HFFc6 (cell line): ENCODE measurements around the gene PLPP3. TPM values are rescaled to one million over a fixed set of nuclear protein-coding genes. Genes with fewer than 3 reads are reported as not detected.

Experiments
- DNase-seq: peaks from one replicate; pipeline ENCODE4 v3.0.0-alpha.2; 2018
- H3K27ac Mint-ChIP-seq: 2 replicates; pipeline ENCODE4 v1.8.0; 2020; ENCODE audit warnings: mild to moderate bottlenecking, mixed read lengths
- H3K27me3 Mint-ChIP-seq: 2 replicates; pipeline ENCODE4 v1.8.0; 2021; ENCODE audit warnings: mild to moderate bottlenecking, moderate library complexity, mixed read lengths; ENCODE audit not compliant: insufficient read depth
- H3K36me3 Mint-ChIP-seq: 2 replicates; pipeline ENCODE4 v1.8.0; 2021; ENCODE audit warnings: low read depth, mixed read lengths
- H3K4me1 Mint-ChIP-seq: 2 replicates; pipeline ENCODE4 v1.8.0; 2020; ENCODE audit warnings: low read depth, mixed read lengths
- H3K4me3 Mint-ChIP-seq: 2 replicates; pipeline ENCODE4 v1.8.0; 2020; ENCODE audit warnings: mild to moderate bottlenecking, moderate library complexity, mixed read lengths
- H3K9me3 Mint-ChIP-seq: 2 replicates; pipeline ENCODE4 v1.8.0; 2020; ENCODE audit warnings: mild to moderate bottlenecking, mixed read lengths
- CTCF ChIP-seq: fragments of 200-600 bp; sonication (generic); IDR thresholded peaks from 2 replicates; pipeline ENCODE4 v1.5.0; 2021; ENCODE audit warnings: antibody characterized with exemption, mild to moderate bottlenecking
- total RNA-seq, 6 experiments: library from RNA; stranded (reverse); fragmentation: NEBNext Ultra II Directional; extraction: Animal tissue kit (Norgen Biotek cat#: 25700); gene quantifications; 2 replicates in 1 of 6; 3 replicates in 5 of 6; pipeline ENCODE4 v1.2.3, GENCODE V29; 2021

Gene PLPP3
- total RNA-seq, 6 experiments from 2014 or later = 15.1 to 29.9 (median 24.8) TPM

GRCh38 chr1:56509713-56510641 lies 69.4 kb downstream of the PLPP3 start:
- H3K27ac Mint-ChIP-seq = no peak overlapping the region
- no peak overlapping the region for H3K4me3 Mint-ChIP-seq
- peaks cover 31% of the 10 kb centered on the region for H3K36me3 Mint-ChIP-seq
- H3K27me3 Mint-ChIP-seq = no peaks in the 10 kb centered on the region; the same call in 1 of the 2 replicates
- DNase-seq = no peak
- H3K4me1 Mint-ChIP-seq = peaks cover 7% of the 10 kb centered on the region
- no peak for TF ChIP-seq CTCF
- H3K9me3 Mint-ChIP-seq = no peaks in the 10 kb centered on the region

GRCh38 chr1:56508523-56508983 lies 70.8 kb downstream of the PLPP3 start:
- Mint-ChIP-seq H3K4me1 (peaks cover 7% of the 10 kb centered on the region), H3K36me3 (peaks cover 36% of the 10 kb centered on the region), H3K27me3 (no peaks in the 10 kb centered on the region; the same call in 1 of the 2 replicates), H3K9me3 (no peaks in the 10 kb centered on the region), H3K27ac (no peak overlapping the region), H3K4me3 (no peak overlapping the region)
- no peak for TF ChIP-seq CTCF
- no peak for DNase-seq

- Mint-ChIP-seq H3K9me3 (no peaks in the 10 kb centered on the region), H3K4me3 (no peak overlapping the region), H3K27ac (no peak overlapping the region), H3K27me3 (no peaks in the 10 kb centered on the region), H3K36me3 (peaks cover 36% of the 10 kb centered on the region), H3K4me1 (peaks cover 7% of the 10 kb centered on the region)
- DNase-seq = no peak
- TF ChIP-seq CTCF = no peak
Observed at GRCh38 chr1:56507925-56508522, 71.3 kb downstream of the PLPP3 start.

GRCh38 chr1:56506951-56507491 lies 72.3 kb downstream of the PLPP3 start:
- TF ChIP-seq CTCF = no peak
- Mint-ChIP-seq H3K9me3 (no peaks in the 10 kb centered on the region), H3K27ac (no peak overlapping the region), H3K4me1 (peaks cover 15% of the 10 kb centered on the region), H3K36me3 (peaks cover 42% of the 10 kb centered on the region), H3K27me3 (no peaks in the 10 kb centered on the region), H3K4me3 (no peak overlapping the region)
- DNase-seq = no peak

- Mint-ChIP-seq H3K4me1 (peaks cover 23% of the 10 kb centered on the region), H3K27ac (no peak overlapping the region), H3K36me3 (peaks cover 50% of the 10 kb centered on the region), H3K4me3 (no peak overlapping the region), H3K27me3 (no peaks in the 10 kb centered on the region), H3K9me3 (no peaks in the 10 kb centered on the region)
- no peak for TF ChIP-seq CTCF
- DNase-seq = no peak
Observed at GRCh38 chr1:56505792-56506743, 73.3 kb downstream of the PLPP3 start.
